HepG2 (cell line): ENCODE data around the gene IST1. TPM values are rescaled to one million over a fixed set of nuclear protein-coding genes. Genes with fewer than 3 reads are reported as not detected.

Experiments used
- ATAC-seq: fragments of 200-7000 bp; cut with Tn5 transposase; 3 replicates; pipeline ENCODE4 v1.9.1; 2020; ENCODE audit warnings: mild to moderate bottlenecking, moderate library complexity
- BruUV-seq: library from RNA; stranded (reverse); fragments of 400-500 nt; replicated peaks from 2 replicates; lab custom pipeline; 2021; lab: Mats Ljungman, UMichigan
- CTCF ChIA-PET: fragments of 300-600 bp; formaldehyde crosslinking; extraction: SDS; loops from one replicate; lab custom pipeline; 2021; ENCODE audit warnings: low total read pairs, inconsistent platforms, low intra/inter-chr PET ratio; lab: Yijun Ruan, JAX
- POLR2A ChIA-PET: fragments of 350-600 bp; sonication (Branson Sonifier 250); formaldehyde crosslinking; loops from one replicate; lab custom pipeline; 2020; ENCODE audit warnings: antibody characterized with exemption, inconsistent platforms; lab: Yijun Ruan, JAX
- DNase-seq: peaks from one replicate; pipeline ENCODE4 v3.0.0-alpha.2; 2015; ENCODE audit warnings: low spot score
- FAIRE-seq: peaks from 3 replicates; lab custom pipeline; 2011; peaks lifted over from hg19 to GRCh38; lab: Jason Lieb, UNC
- H2AFZ ChIP-seq: one replicate; pipeline ENCODE4 v1.6.1; 2011; ENCODE audit warnings: low read length, inconsistent platforms
- H3K27ac ChIP-seq: fragments of 300-600 bp; 3 replicates; pipeline ENCODE4 v1.8.0; 2011; ENCODE audit warnings: mixed run types, mild to moderate bottlenecking, mixed read lengths, low read length, inconsistent platforms; ENCODE audit not compliant: insufficient read depth; ENCODE audit errors: extremely low read length
- H3K27me3 ChIP-seq, 2 experiments: fragments of 200-600 bp in 1 of 2; 2 replicates in 1 of 2; 3 replicates in 1 of 2; pipeline versions ENCODE4 v1.6.0 to v1.8.0; 2011; ENCODE audit warnings: low read length in 2 of 2, mild to moderate bottlenecking in 2 of 2, moderate library complexity in 2 of 2, inconsistent platforms in 1 of 2; ENCODE audit not compliant: insufficient read depth in 2 of 2, control insufficient read depth in 1 of 2
- H3K36me3 ChIP-seq, 2 experiments: fragments of 200-600 bp in 1 of 2; replicated peaks in 1 of 2; 2 replicates in 1 of 2; 3 replicates in 1 of 2; pipeline versions ENCODE4 v1.5.1 to v1.8.0; 2011; ENCODE audit warnings: low read length in 2 of 2, inconsistent platforms in 1 of 2; ENCODE audit not compliant: insufficient read depth in 2 of 2, control insufficient read depth in 1 of 2
- H3K4me1 ChIP-seq: 2 replicates; pipeline ENCODE4 v1.5.1; 2012; ENCODE audit warnings: low read length, inconsistent platforms; ENCODE audit not compliant: insufficient read depth
- H3K4me2 ChIP-seq: 2 replicates; pipeline ENCODE4 v1.6.0; 2011; ENCODE audit warnings: low read depth, low read length, inconsistent platforms
- H3K4me3 ChIP-seq, 3 experiments: fragments of 200-600 bp in 1 of 3; sonication (generic), shearing (Covaris generic) in 1 of 3; replicated peaks in 1 of 3; 2 replicates each; pipeline ENCODE4 v1.5.1; 2011 to 2016; ENCODE audit warnings: low read length in 3 of 3, inconsistent platforms in 2 of 3, low read depth in 2 of 3, mild to moderate bottlenecking in 2 of 3, control low read depth in 1 of 3, mixed read lengths in 1 of 3; ENCODE audit not compliant: insufficient read depth in 1 of 3
- H3K79me2 ChIP-seq: one replicate; pipeline ENCODE4 v1.6.1; 2011; ENCODE audit warnings: low read length, inconsistent platforms; ENCODE audit not compliant: insufficient read depth
- H3K9ac ChIP-seq: 2 replicates; pipeline ENCODE4 v1.6.0; 2011; ENCODE audit warnings: mild to moderate bottlenecking, low read depth, low read length, inconsistent platforms; ENCODE audit not compliant: insufficient read depth
- H3K9me3 ChIP-seq: 2 replicates; pipeline ENCODE4 v1.5.1; 2012; ENCODE audit warnings: mild to moderate bottlenecking, low read length
- H4K20me1 ChIP-seq: 2 replicates; pipeline ENCODE4 v1.6.0; 2011; ENCODE audit warnings: inconsistent platforms, mild to moderate bottlenecking, low read length, moderate library complexity; ENCODE audit not compliant: insufficient read depth
- ATF7 ChIP-seq, 2 experiments: fragments of 450-650 bp in 1 of 2; sonication (generic) in 1 of 2; formaldehyde crosslinking in 1 of 2; IDR thresholded peaks; 2 replicates each; pipeline versions ENCODE4 v1.4.0 to v1.6.1; 2016 to 2020; ENCODE audit warnings: antibody characterized with exemption in 1 of 2, mild to moderate bottlenecking in 1 of 2, missing genetic modification reagents in 1 of 2
- CEBPB ChIP-seq: IDR thresholded peaks from 2 replicates; pipeline ENCODE4 v1.6.1; 2011; ENCODE audit warnings: low read depth, low read length, improper control_type of control experiment, borderline replicate concordance
- FOSL2 ChIP-seq: sonication (generic); formaldehyde crosslinking; IDR thresholded peaks from 2 replicates; pipeline ENCODE4 v1.4.0; 2020; ENCODE audit warnings: missing genetic modification reagents
- FOXA1 ChIP-seq, 2 experiments: fragments of 450-650 bp in 1 of 2; sonication (generic) in 1 of 2; formaldehyde crosslinking in 1 of 2; IDR thresholded peaks; 2 replicates each; pipeline versions ENCODE4 v1.4.0 to v1.6.1; 2016 to 2020; ENCODE audit warnings: missing genetic modification reagents in 1 of 2
- FOXA3 ChIP-seq: IDR thresholded peaks from 2 replicates; pipeline ENCODE4 v1.6.1; 2016; ENCODE audit warnings: missing genetic modification reagents, missing compliant biosample characterization
- GATAD2A ChIP-seq: IDR thresholded peaks from 2 replicates; pipeline ENCODE4 v1.6.1; 2016
- HOXA3 ChIP-seq: sonication (generic); formaldehyde crosslinking; IDR thresholded peaks from 2 replicates; pipeline ENCODE4 v1.5.0; 2020; ENCODE audit warnings: missing genetic modification reagents
- REPIN1 ChIP-seq: sonication (generic); formaldehyde crosslinking; IDR thresholded peaks from 2 replicates; pipeline ENCODE4 v1.8.0; 2022; ENCODE audit warnings: missing genetic modification reagents, low read depth, mild to moderate bottlenecking, borderline replicate concordance
- SAP130 ChIP-seq: IDR thresholded peaks from 2 replicates; pipeline ENCODE4 v1.6.1; 2016; ENCODE audit warnings: low read depth
- TCF12 ChIP-seq, 2 experiments: fragments of 450-650 bp in 1 of 2; sonication (generic) in 1 of 2; formaldehyde crosslinking in 1 of 2; IDR thresholded peaks; 2 replicates each; pipeline versions ENCODE4 v1.6.1 to v1.8.0; 2017 to 2022; ENCODE audit warnings: antibody characterized with exemption in 1 of 2, mild to moderate bottlenecking in 1 of 2, missing genetic modification reagents in 1 of 2, moderate library complexity in 1 of 2
- TMF1 ChIP-seq: sonication (generic); formaldehyde crosslinking; IDR thresholded peaks from 2 replicates; pipeline ENCODE4 v1.8.1; 2022; ENCODE audit warnings: low read depth, missing genetic modification reagents
- ZBTB8A ChIP-seq: sonication (generic); formaldehyde crosslinking; IDR thresholded peaks from 2 replicates; pipeline ENCODE4 v1.4.0; 2020; ENCODE audit warnings: mild to moderate bottlenecking, low read depth, missing genetic modification reagents, borderline replicate concordance
- ZMYM2 ChIP-seq: sonication (generic); formaldehyde crosslinking; IDR thresholded peaks from 2 replicates; pipeline ENCODE4 v1.8.0; 2022; ENCODE audit warnings: mild to moderate bottlenecking, missing genetic modification reagents
- ZNF589 ChIP-seq: sonication (generic); formaldehyde crosslinking; conservative IDR thresholded peaks from 2 replicates; pipeline ENCODE4 v1.8.0; 2022; ENCODE audit warnings: mild to moderate bottlenecking, moderate library complexity, missing genetic modification reagents
- ZNF775 ChIP-seq: sonication (generic); formaldehyde crosslinking; IDR thresholded peaks from 2 replicates; pipeline ENCODE4 v1.4.0; 2020; ENCODE audit warnings: missing genetic modification reagents, mild to moderate bottlenecking, moderate library complexity, borderline replicate concordance
- WGBS: methylation state at CpG from one replicate; pipeline ENCODE4 v1.1.6; 2017; ENCODE audit warnings: low lambda C conversion rate; 5-methylcytosine and 5-hydroxymethylcytosine counted together
- in situ Hi-C: cut with HindIII; loops from 2 replicates; pipeline ENCODE4 v1.10.0; 2017; ENCODE audit warnings: low pct_unique_long_range_greater_than_20kb; ENCODE audit not compliant: extremely low pct_ligation_motif_present
- intact Hi-C: fragments of 100-400 bp; cut with micrococcal nuclease; formaldehyde crosslinking; loops from one replicate; pipeline ENCODE4 v1.10.0; 2022; ENCODE audit not compliant: unreplicated experiment
- polyA plus RNA-seq, 8 experiments: library from polyadenylated mRNA; depleted of rRNA in 3 of 8; stranded (reverse) in 7 of 8; unstranded in 1 of 8; fragments of >200 nt; fragmentation: Illumina TruSeq in 4 of 8; extraction: Trizol in 4 of 8; gene quantifications; 2 replicates each; pipeline versions ENCODE4 v1.2.1 to v1.2.3, GENCODE V29; 2011 to 2016; ENCODE audit warnings: low read depth in 4 of 8, missing spikeins in 1 of 8, mixed read lengths in 1 of 8; ENCODE audit not compliant: insufficient read depth in 1 of 8
- total RNA-seq, 5 experiments: library from RNA; depleted of rRNA; stranded (reverse); fragments of >200 nt; fragmentation: Illumina TruSeq; extraction: Trizol; gene quantifications; 2 replicates each; pipeline ENCODE4 v1.2.3, GENCODE V29; 2016; ENCODE audit warnings: low read depth in 1 of 5
- TF ChIP-seq, protein P1 (sequence below): IDR thresholded peaks from 2 replicates; pipeline ENCODE4 v1.6.1; 2016
- TF ChIP-seq, protein P2 (sequence below), 2 experiments: fragments of 450-650 bp in 1 of 2; sonication (generic) in 1 of 2; formaldehyde crosslinking; IDR thresholded peaks; 2 replicates each; pipeline versions ENCODE4 v1.5.0 to v1.8.0; 2020 to 2022; ENCODE audit warnings: mild to moderate bottlenecking in 1 of 2, missing genetic modification reagents in 1 of 2
- TF ChIP-seq, protein P3 (sequence below): sonication (generic); formaldehyde crosslinking; IDR thresholded peaks from 2 replicates; pipeline ENCODE4 v1.9.0; 2021; ENCODE audit warnings: missing genetic modification reagents, borderline replicate concordance
- TF ChIP-seq, protein P4 (sequence below): sonication (generic); formaldehyde crosslinking; IDR thresholded peaks from 2 replicates; pipeline ENCODE4 v1.5.0; 2020; ENCODE audit warnings: mild to moderate bottlenecking, missing genetic modification reagents

The IST1 gene
- total and polyA plus RNA-seq, 2 of the 13 experiments (the other 11 are each of a cell fraction or from before 2014, with no cell fraction given) = 346 to 415 TPM

DNA sequence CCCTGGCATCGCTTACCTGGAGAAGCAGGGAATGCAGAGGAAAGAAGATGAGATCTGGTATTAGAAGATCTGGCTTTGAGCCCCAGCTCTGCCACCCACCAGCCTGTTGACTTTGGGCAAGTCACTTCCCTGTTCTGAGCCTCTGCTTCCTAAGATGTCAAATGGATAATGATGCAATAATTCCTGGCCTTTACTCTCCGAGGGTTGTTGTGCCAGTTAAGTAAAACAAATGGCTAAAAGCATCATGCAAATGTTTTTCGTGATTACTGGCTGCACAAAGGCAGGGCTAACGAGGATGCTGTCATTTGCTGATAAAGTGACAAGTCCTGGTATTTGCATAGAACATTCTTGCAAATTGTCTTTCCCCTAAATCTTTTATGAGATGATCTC is 10.1 kb upstream of the IST1 start:
- in situ Hi-C loops = no loop called here
- Histone ChIP-seq H3K27me3 (no peaks in the 10 kb centered on the region), H3K4me1 (peaks cover 23% of the 10 kb centered on the region), H3K4me3 (peak overlapping the region; percentile 1 to 99 (median 77); a peak in 3 of 6 replicates), H3K36me3 (peaks cover 0 to under 1% of the 10 kb centered on the region in 2 experiments; a peak in 1 of 5 replicates), H3K9ac (no peak overlapping the region), H4K20me1 (no peaks in the 10 kb centered on the region), H2AFZ (no peak overlapping the region), H3K9me3 (no peaks in the 10 kb centered on the region), H3K27ac (no peak overlapping the region), H3K4me2 (peak overlapping the region; percentile 88), H3K79me2 (no peaks in the 10 kb centered on the region)
- TSS peak; percentile 54 for BruUV-seq
- FAIRE-seq (no peak), DNase-seq (no peak), ATAC-seq (no peak)
- POLR2A ChIA-PET = interaction anchor here (1.6 to 3.6 kb wide), 2 partner anchors 10 to 21 kb away, joined by 4 to 59 read pairs; partner anchors contain the start of gene IST1
- WGBS = 4% methylated on average over 4 of the region's 4 CpGs
- intact Hi-C loops = no loop called here
- CTCF ChIA-PET = no interaction called here
- TF ChIP-seq FOXA1 (IDR thresholded peaks at IDR 0.05) (no peak), FOXA1 (CRISPR knock-in tag; IDR thresholded peaks at IDR 0.05) (peak; percentile 72), REPIN1 (CRISPR knock-in tag) (no peak), ZBTB8A (CRISPR knock-in tag) (no peak), HOXA3 (CRISPR knock-in tag) (no peak), SAP130 (CRISPR knock-in tag) (peak; percentile 42; the same call in 1 of the 2 replicates), ATF7 (IDR thresholded peaks at IDR 0.05) (peak; percentile 84), ATF7 (CRISPR knock-in tag; IDR thresholded peaks at IDR 0.05) (no peak), TCF12 (IDR thresholded peaks at IDR 0.05) (no peak), TCF12 (CRISPR knock-in tag; IDR thresholded peaks at IDR 0.05) (no peak), FOXA3 (peak; percentile 78), CEBPB (peak; percentile 91), ZNF775 (no peak), ZNF589 (CRISPR knock-in tag) (no peak), FOSL2 (CRISPR knock-in tag) (peak; percentile 46), ZMYM2 (CRISPR knock-in tag) (0 out of 2 replicates have a peak, but pooled peaks have one; percentile 6), TMF1 (CRISPR knock-in tag) (no peak), GATAD2A (CRISPR knock-in tag) (peak; percentile 65)
- TF ChIP-seq, protein P1, sequence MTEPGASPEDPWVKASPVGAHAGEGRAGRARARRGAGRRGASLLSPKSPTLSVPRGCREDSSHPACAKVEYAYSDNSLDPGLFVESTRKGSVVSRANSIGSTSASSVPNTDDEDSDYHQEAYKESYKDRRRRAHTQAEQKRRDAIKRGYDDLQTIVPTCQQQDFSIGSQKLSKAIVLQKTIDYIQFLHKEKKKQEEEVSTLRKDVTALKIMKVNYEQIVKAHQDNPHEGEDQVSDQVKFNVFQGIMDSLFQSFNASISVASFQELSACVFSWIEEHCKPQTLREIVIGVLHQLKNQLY = no peak
- TF ChIP-seq, protein P2, sequence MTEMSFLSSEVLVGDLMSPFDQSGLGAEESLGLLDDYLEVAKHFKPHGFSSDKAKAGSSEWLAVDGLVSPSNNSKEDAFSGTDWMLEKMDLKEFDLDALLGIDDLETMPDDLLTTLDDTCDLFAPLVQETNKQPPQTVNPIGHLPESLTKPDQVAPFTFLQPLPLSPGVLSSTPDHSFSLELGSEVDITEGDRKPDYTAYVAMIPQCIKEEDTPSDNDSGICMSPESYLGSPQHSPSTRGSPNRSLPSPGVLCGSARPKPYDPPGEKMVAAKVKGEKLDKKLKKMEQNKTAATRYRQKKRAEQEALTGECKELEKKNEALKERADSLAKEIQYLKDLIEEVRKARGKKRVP (CRISPR knock-in tag; IDR thresholded peaks at IDR 0.05) = peak; percentile 75 to 97; a peak in 3 of 4 replicates
- TF ChIP-seq, protein P3, sequence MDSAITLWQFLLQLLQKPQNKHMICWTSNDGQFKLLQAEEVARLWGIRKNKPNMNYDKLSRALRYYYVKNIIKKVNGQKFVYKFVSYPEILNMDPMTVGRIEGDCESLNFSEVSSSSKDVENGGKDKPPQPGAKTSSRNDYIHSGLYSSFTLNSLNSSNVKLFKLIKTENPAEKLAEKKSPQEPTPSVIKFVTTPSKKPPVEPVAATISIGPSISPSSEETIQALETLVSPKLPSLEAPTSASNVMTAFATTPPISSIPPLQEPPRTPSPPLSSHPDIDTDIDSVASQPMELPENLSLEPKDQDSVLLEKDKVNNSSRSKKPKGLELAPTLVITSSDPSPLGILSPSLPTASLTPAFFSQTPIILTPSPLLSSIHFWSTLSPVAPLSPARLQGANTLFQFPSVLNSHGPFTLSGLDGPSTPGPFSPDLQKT (CRISPR knock-in tag) = no peak
- TF ChIP-seq, protein P4, sequence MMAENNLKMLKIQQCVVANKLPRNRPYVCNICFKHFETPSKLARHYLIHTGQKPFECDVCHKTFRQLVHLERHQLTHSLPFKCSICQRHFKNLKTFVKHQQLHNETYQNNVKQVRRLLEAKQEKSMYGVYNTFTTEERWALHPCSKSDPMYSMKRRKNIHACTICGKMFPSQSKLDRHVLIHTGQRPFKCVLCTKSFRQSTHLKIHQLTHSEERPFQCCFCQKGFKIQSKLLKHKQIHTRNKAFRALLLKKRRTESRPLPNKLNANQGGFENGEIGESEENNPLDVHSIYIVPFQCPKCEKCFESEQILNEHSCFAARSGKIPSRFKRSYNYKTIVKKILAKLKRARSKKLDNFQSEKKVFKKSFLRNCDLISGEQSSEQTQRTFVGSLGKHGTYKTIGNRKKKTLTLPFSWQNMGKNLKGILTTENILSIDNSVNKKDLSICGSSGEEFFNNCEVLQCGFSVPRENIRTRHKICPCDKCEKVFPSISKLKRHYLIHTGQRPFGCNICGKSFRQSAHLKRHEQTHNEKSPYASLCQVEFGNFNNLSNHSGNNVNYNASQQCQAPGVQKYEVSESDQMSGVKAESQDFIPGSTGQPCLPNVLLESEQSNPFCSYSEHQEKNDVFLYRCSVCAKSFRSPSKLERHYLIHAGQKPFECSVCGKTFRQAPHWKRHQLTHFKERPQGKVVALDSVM (CRISPR knock-in tag) = 0 out of 2 replicates have a peak, but pooled peaks have one; percentile 48
